Ovary (tissue), 3 donors: ENCODE measurements around the gene EPAS1.

ENCODE experiments used
- CTCF ChIP-seq, 3 donors: fragments of 450-650 bp in 2 of 3; fragments of 200-600 bp in 1 of 3; IDR thresholded peaks; one replicate each; pipeline versions ENCODE4 v1.5.1 to v1.8.0; 2016 to 2022; ENCODE audit warnings: antibody characterized with exemption in 3 of 3, mild to moderate bottlenecking in 1 of 3
- POLR2A ChIP-seq: fragments of 450-650 bp; IDR thresholded peaks from one replicate; pipeline ENCODE4 v1.6.1; 2017; ENCODE audit warnings: antibody characterized with exemption, mild to moderate bottlenecking, moderate library complexity
- donor health status: DM: no; HTN: no; CAD: no.

- TF ChIP-seq CTCF (IDR thresholded peaks at IDR 0.05) = no peak
- TF ChIP-seq POLR2A = no peak
Observed at GRCh38 chr2:46317094-46317486, 19.9 kb downstream of the EPAS1 start.
